Ishikawa (cell line): ENCODE results near the gene HOXC11.
A peak's percentile ranks its signal among the peaks of the same experiment; 100 is the strongest.

Experiments
- CEBPB ChIP-seq: IDR thresholded peaks from 2 replicates; pipeline ENCODE4 v1.6.1; 2012
- CREB1 ChIP-seq: IDR thresholded peaks from 2 replicates; pipeline ENCODE4 v1.6.1; 2012; ENCODE audit warnings: low read depth
- EGR1 ChIP-seq: IDR thresholded peaks from 2 replicates; pipeline ENCODE4 v1.6.1; 2012
- EP300 ChIP-seq: IDR thresholded peaks from 2 replicates; pipeline ENCODE4 v1.6.1; 2012; ENCODE audit warnings: borderline replicate concordance
- FOXM1 ChIP-seq: IDR thresholded peaks from 2 replicates; pipeline ENCODE4 v1.6.1; 2012; ENCODE audit warnings: low read depth, borderline replicate concordance
- MAX ChIP-seq: IDR thresholded peaks from 2 replicates; pipeline ENCODE4 v1.6.1; 2012
- NFIC ChIP-seq: IDR thresholded peaks from 2 replicates; pipeline ENCODE4 v1.6.1; 2012
- RAD21 ChIP-seq: IDR thresholded peaks from 2 replicates; pipeline ENCODE4 v1.6.1; 2012; ENCODE audit warnings: low read depth
- REST ChIP-seq: IDR thresholded peaks from 2 replicates; pipeline ENCODE4 v1.6.1; 2012; ENCODE audit warnings: low read depth, mild to moderate bottlenecking
- TAF1 ChIP-seq: IDR thresholded peaks from 2 replicates; pipeline ENCODE4 v1.6.1; 2012; ENCODE audit warnings: low read depth, mild to moderate bottlenecking
- TCF12 ChIP-seq: IDR thresholded peaks from 2 replicates; pipeline ENCODE4 v1.6.1; 2012; ENCODE audit warnings: low read depth
- TEAD4 ChIP-seq: IDR thresholded peaks from 2 replicates; pipeline ENCODE4 v1.6.1; 2012
- USF1 ChIP-seq: IDR thresholded peaks from 2 replicates; pipeline ENCODE4 v1.6.1; 2012
- YY1 ChIP-seq: IDR thresholded peaks from 2 replicates; pipeline ENCODE4 v1.6.1; 2012; ENCODE audit warnings: low read depth
- ZBTB7A ChIP-seq: IDR thresholded peaks from 2 replicates; pipeline ENCODE4 v1.6.1; 2012; ENCODE audit warnings: low read depth

The HOXC11 gene

GRCh38 chr12:53948650-53949593 is 24.0 kb upstream of the HOXC11 start:
- TF ChIP-seq TAF1 (no peak), CREB1 (no peak), EGR1 (no peak), MAX (no peak), REST (no peak), CEBPB (no peak), TCF12 (no peak), RAD21 (no peak), EP300 (no peak), NFIC (no peak), FOXM1 (no peak), ZBTB7A (no peak)

GRCh38 chr12:53949631-53950436 is 23.1 kb upstream of the HOXC11 start:
- TF ChIP-seq NFIC, result no peak
- TF ChIP-seq TEAD4, result no peak
- TF ChIP-seq ZBTB7A, result no peak
- TF ChIP-seq FOXM1, result no peak
- TF ChIP-seq USF1, result no peak
- no peak for TF ChIP-seq TCF12
- no peak for TF ChIP-seq EGR1
- TF ChIP-seq CEBPB, result no peak
- TF ChIP-seq YY1, result no peak
- no peak for TF ChIP-seq MAX
- no peak for TF ChIP-seq REST
- no peak for TF ChIP-seq EP300
- TF ChIP-seq CREB1, result no peak
- no peak for TF ChIP-seq RAD21
- TF ChIP-seq TAF1, result no peak

- no peak for TF ChIP-seq EP300
- no peak for TF ChIP-seq USF1
- TF ChIP-seq RAD21, result peak; percentile 25
- TF ChIP-seq EGR1, result no peak
Observed at GRCh38 chr12:53950437-53950773, 22.5 kb upstream of the HOXC11 start.

GRCh38 chr12:53950789-53951576 is 21.9 kb upstream of the HOXC11 start:
- TF ChIP-seq FOXM1, result no peak
- TF ChIP-seq CREB1, result no peak
- no peak for TF ChIP-seq RAD21
- no peak for TF ChIP-seq YY1
- no peak for TF ChIP-seq MAX
- no peak for TF ChIP-seq USF1
